HG03045 (cell line): ENCODE measurements around the gene RPL11.
"Not testable (repeated sequence)": the region's sequence is repeated elsewhere in the genome, so short reads cannot be mapped to it uniquely, and the experiment has no call there.

Source experiments
- ATAC-seq: cut with Tn5 transposase; IDR thresholded peaks from one replicate; pipeline ENCODE4 v1.9.1; 2021; ENCODE audit warnings: mild to moderate bottlenecking, moderate library complexity; ENCODE audit not compliant: unreplicated experiment

RPL11 gene

GRCh38 chr1:23691499-23692307, at the start of gene RPL11:
Gene RPL11 (plus strand): TSS chr1:23691806. CDS start chr1:23691824, 18 bp downstream.
- ATAC-seq: peak; percentile 83

GRCh38 chr1:23643736-23644554, 47.7 kb upstream of the RPL11 start:
- no peak for ATAC-seq

- ATAC-seq: no peak
Measured at GRCh38 chr1:23644555-23644866, 47.1 kb upstream of the RPL11 start.

DNA sequence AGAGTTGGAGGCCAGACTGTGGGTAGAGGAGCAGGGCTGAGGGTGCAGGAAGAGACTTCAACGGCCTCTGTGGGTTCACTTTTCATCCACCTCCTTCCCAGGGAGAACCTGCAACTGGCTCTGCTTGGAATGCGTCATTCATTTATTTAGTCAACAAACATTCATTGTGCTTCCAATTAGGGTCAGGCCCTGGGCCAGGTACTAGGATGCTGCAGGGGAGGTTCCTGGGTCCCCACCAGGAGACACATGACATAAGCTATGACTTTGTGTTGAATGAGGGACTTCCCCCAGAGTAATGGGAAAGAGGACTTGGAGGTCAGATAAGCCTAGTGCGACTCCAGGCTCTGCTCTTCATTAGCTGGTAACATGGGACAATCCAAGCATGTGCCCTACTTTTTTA, 46.3 kb upstream of the RPL11 start:
- ATAC-seq: no peak

- no peak for ATAC-seq
Measured at GRCh38 chr1:23646091-23646490, 45.5 kb upstream of the RPL11 start.

DNA sequence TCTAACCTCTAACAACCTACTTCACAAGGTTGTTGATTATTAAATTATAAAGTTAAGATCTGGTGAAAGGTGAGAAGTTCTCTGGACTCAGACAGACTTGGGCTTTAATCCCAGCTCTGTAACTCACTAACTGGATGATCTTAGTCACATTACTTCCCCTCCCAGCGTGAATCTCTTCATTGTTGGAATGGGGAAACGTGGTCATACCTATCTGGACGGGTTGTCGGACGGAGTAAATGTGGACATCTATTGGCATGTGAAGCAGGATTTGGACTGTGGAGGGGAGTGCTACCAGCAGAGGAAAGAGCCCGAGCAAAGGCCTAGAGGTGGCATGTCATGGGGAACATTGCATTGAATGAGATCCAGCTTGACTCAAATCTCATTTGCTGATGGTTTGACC, 45.1 kb upstream of the RPL11 start:
- ATAC-seq: no peak

DNA sequence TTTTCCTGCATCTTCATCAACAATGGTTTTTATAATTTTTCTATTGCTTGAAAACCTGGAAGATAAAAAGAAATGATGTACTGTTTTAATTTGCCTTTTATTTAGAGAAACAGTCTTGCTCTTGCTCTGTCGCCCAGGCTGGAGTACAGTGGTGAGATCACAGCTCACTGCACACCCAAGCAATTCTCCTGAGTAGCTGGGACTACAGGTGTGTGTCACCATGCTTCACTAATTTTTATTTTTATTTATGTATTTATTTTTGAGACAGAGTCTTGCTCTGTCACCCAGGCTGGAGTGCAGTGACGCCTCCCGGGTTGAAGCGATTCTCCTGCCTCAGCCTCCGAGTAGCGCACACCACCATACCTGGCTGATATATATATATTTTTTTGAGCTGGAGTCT, 43.0 kb upstream of the RPL11 start:
- ATAC-seq: no peak

- ATAC-seq: not testable (repeated sequence)
Measured at GRCh38 chr1:23649157-23649556, 42.4 kb upstream of the RPL11 start.

- no peak for ATAC-seq
Measured at GRCh38 chr1:23650344-23650990, 41.1 kb upstream of the RPL11 start.

GRCh38 chr1:23651069-23651808, 40.4 kb upstream of the RPL11 start:
- no peak for ATAC-seq

DNA sequence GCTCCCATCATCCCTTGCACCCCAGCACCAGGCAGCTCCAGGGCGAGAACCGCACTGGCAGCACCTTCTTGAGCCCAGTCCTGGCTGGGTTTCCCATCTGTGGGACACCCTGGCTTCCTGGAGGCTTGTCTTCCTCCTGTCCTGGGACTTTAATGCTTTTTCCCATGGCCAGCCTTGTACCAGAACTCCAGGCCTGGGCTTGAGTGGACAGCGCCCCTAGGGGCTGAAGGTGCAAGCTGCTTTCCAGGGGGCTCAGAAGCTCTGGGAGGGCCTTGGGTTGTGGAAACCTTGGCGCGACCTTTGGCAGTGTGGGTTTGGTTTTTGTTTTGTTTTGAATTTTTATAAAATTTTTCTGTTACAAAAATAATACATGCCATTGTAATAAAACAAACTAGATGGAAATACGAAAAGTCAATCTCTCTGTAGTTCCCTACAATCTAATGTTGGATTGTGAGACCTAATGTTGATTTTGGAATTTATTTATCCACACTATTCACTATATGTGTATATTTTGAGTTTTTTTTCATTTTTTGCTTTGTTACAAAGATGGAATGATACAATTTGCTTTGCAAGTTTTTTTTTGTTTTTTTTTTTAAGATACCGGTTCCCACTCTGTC, 33.8 kb upstream of the RPL11 start:
- ATAC-seq: no peak

- no peak for ATAC-seq
Measured at GRCh38 chr1:23660671-23661070, 30.9 kb upstream of the RPL11 start.

- no peak for ATAC-seq
Measured at GRCh38 chr1:23661887-23662286, 29.7 kb upstream of the RPL11 start.

DNA sequence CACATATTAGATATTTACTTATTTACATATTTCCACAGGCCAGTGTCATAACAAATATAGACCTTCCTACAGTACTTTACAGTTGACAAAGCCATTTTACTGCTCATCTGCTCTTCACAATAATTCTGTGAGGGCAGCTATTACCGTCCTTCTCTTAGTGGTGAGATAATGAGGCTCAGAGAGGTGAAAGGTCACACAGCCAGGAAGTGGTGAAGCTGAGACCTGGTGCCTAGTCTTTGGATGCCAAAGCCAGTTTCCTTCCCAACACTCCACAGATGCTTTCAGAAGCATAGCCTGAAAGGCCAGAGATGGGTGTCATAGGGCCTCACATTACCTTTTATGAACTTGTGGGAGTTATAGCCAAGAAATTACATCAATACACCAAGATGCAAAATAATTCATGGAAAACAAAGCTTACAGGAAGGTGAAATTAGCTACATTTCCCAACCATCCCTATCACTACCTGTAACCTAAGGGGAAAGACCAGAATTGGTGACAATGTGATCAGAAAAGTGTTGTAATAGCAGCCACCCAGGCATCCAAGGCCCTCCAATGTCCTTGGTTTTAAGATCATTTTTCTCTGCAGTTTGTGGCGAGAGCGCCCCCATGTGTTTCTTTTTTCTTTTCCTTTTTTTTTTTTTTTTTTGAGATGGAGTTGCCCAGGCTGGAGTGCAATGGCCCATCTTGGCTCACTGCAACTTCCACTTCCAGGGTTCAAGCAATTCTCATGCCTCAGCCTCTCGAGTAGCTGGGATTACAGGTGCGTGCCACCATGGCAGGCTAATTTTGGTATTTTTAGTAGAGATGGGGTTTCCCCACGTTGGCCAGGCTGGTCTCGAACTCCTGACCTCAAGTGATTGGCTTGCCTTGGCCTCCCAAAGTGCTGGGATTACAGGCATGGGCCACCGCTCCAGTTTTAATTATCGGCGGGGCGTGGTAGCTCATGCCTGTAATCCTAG, 26.5 kb upstream of the RPL11 start:
- no peak for ATAC-seq

DNA sequence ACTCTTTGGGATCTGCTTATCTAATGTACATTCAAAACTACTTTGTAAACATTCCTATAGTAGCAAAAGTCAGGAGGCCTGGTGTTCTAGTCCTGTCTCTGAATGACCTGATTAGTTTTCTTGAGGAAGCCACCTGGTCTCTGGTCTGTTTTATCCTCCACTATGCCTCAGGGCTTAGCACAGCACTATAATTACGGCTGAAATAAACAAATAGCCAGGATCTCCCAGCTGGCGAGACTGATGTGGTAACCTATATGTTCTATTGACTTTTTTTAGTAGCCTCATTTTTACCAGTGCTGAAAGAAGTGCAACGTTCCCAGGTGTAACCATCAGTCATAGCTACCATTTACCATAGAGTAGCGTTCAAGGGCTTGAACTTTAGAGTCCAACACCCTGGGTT, 24.2 kb upstream of the RPL11 start:
- no peak for ATAC-seq

DNA sequence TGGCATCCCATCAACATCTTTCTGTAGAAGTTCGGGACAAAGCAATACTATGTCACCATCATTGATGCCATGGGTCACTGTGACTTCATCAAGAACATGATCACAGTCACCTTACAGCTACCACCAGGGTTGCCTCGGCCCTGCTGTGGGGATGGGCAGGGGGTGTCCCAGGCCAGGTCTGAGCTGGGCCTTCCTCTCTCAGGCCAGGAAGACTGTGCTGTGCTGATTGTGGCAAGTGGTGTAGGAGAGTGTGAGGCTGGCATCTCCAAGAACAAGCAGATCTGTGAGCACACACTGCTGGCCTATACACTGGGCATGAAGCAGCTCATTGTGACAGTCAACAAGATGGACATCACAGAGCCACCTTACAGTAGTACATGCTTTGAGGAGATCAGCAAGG, 20.9 kb upstream of the RPL11 start:
- ATAC-seq: no peak

DNA sequence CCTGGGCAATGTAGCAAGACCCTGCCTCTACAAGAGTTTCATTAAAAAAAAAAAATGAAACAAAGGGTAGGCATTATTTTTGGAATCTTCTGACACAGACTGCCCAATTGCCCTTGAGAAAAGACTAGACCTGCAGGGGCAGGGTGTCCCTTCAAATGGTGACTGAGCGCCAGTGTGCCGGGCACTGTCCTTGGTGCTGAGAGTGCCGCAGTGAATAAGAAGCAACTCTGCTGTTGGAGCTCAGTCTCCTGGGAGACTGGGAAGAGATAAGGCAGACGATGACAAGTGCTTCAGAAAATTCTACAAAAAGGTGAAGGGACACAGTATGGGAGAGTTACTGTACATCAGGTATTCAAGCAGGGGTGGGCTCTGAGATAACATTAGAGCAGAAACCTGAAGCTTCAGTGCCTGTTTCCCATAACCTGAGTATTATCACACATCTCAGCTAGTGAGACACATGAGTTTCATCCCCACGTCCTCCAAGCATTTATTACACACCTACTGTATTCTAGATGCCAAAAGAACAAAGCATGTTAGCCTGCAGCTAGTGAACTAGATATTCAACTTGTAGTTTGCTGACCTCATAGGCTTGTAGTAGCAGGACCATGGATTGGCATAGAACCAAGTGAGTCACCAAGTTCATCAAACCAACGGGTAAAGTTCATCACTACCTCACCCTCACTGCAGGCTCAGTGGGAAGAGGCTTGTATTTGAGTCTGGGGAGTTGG, 18.4 kb upstream of the RPL11 start:
- ATAC-seq: no peak

DNA sequence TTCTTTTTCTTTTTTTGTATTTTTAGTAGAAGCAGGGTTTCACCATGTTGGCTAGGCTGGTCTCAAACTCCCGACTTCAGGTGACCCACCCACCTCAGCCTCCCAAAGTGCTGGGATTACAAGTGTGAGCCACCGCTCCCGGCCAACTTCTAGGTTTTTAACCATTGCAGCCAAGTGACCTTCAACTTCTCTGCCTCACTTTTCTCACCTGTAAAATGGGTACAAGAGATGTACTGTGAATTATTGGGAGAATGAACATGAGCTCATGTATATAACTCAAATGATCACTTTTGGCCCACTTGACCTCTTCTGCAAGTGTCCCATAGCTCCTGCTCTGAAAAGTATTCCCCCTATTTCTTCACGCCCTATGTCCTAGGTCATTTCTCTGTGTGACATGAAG, 11.8 kb upstream of the RPL11 start:
- ATAC-seq: no peak

DNA sequence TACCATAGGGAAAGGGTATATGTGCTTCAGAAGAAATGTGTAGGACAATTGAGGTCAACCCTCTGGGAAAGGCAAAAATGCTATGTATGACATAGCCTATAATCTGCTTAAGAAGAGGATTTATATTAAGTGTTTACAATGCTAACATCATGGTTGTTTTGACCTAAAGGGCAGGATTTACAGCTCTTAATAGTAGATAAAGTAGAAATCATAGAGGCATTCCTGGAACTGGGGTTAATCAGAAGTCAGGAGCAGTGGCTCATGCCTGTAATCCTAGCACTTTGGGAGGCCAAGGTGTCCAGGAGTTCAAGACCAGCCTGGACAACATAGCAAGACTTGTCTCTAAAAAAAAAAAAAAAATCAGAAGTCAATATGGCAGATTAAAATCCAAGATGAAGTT, 8.7 kb upstream of the RPL11 start:
- no peak for ATAC-seq
